HG03520 (cell line): ENCODE data around the gene SLAMF8.

Experiments
- ATAC-seq: cut with Tn5 transposase; IDR thresholded peaks from one replicate; pipeline ENCODE4 v1.9.1; 2021; ENCODE audit warnings: mild to moderate bottlenecking, moderate library complexity; ENCODE audit not compliant: unreplicated experiment

The SLAMF8 gene

GRCh38 chr1:159845751-159846629 lies 19.3 kb downstream of the SLAMF8 start:
- no peak for ATAC-seq

GRCh38 chr1:159847231-159847630 lies 20.6 kb downstream of the SLAMF8 start:
- no peak for ATAC-seq

- ATAC-seq = no peak
Observed at GRCh38 chr1:159848326-159848725, 21.7 kb downstream of the SLAMF8 start.

GRCh38 chr1:159849626-159850366 lies 23.1 kb downstream of the SLAMF8 start:
- ATAC-seq = no peak

DNA sequence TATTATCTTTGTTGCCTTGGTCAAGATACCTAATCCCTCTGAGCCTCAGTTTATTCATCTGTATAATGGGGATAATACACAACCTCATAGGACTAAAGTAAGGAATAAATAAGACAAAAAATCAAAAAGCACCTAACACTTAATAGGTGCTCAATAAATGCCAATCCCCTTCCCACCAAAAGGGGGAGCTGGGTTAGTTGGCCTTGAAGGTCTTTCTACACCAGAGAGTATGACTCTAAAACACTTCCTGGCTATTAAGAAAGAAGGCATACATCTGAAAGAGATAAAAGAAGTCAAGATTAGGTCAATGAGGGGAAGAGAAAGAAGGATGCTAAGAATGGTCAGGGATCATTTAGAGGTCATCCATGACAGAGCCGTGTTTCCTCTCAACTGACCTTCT lies 24.7 kb downstream of the SLAMF8 start:
- ATAC-seq = no peak

- ATAC-seq = no peak
Observed at GRCh38 chr1:159853417-159854115, 26.9 kb downstream of the SLAMF8 start.

GRCh38 chr1:159854116-159854692 lies 27.5 kb downstream of the SLAMF8 start:
- ATAC-seq = no peak

- peak; percentile 89 for ATAC-seq
Observed at GRCh38 chr1:159854693-159855192, 28.1 kb downstream of the SLAMF8 start.

DNA sequence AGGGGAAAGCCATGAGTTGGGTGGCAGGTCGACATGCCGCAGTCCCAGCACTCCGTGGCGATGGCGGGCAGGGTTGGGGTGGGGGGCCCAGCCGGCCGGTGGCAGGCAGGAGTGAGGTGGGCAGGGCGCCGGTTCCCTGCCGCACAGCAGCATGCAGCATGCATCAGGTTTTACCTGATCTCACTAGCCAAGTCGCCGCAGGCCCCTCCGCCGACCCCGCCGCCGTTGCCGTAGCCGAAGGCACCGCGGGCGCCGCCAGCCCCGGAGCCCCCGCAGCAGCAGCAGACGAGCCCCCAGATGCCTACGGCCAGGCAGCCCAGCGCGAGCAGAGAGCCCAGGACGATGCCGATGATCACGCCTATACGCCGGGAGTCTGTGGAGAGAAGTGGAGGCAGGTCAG lies 29.0 kb downstream of the SLAMF8 start:
- ATAC-seq = no peak

GRCh38 chr1:159856576-159856975 lies 29.9 kb downstream of the SLAMF8 start:
- no peak for ATAC-seq

DNA sequence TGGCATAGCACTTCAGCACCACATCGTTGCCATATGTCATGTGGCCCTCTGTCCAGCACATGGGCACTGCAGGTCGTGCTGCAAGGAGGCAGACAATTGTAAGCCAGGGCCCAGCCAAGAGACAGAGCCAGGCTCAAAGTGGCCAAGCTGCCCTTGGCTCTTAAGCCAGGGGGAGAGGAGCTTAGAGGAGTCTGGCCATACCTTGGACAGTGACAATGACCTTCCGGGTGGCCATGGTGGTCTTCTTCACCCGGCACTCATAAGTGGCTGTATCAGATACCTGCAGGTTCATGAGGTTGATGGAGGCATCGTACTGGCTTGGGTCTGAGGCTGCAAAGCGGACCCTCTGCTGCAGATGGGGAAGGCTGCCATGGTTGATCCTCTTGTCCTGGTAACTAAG lies 31.2 kb downstream of the SLAMF8 start:
- ATAC-seq = no peak

DNA sequence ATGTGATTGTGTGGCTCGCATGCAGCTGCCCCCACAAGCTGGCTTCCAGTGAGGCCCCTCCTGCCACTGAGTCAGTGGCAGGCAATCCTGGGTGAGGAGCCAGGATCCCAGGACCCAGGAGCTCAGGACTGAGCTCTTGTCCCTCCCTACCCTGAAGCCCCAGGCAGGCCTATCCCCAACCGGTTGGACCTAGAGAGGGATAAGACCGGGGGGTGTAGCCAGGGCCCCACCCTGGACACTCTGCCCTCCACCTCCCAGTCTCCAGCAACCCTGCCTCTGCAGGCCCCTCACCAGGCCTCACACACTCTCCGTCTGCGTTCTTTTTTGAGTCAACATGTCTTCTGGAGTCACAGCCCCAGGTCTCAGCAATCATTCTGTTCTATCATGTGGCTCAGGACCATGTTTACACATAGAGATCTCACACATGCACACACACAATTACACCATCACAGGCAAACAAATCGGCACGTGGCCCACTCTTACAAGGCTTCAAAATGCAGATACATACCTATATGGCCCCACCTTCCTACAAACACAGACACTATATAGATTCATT lies 33.2 kb downstream of the SLAMF8 start:
- ATAC-seq = no peak

DNA sequence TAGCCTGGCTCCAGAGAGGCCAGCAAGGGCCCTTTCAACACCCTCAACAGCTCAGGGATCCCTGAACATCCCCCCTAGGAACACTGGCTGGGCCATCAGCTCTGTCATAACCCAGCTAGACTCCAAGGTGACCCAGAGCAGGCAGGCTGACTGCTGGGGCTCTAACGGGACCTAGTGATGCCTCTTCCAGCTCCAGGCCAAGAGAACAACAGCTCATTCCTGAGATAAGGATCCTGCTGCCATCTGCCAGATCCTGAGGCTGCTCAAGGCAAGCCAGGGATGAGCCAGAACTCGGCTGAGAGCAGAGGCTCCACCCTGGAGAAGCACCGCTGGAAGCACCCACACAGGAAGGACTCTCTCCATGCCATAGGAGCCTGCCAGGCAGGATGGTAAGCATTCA lies 33.8 kb downstream of the SLAMF8 start:
- ATAC-seq = no peak

GRCh38 chr1:159861218-159861617 lies 34.5 kb downstream of the SLAMF8 start:
- no peak for ATAC-seq

- no peak for ATAC-seq
Observed at GRCh38 chr1:159862031-159862430, 35.4 kb downstream of the SLAMF8 start.

DNA sequence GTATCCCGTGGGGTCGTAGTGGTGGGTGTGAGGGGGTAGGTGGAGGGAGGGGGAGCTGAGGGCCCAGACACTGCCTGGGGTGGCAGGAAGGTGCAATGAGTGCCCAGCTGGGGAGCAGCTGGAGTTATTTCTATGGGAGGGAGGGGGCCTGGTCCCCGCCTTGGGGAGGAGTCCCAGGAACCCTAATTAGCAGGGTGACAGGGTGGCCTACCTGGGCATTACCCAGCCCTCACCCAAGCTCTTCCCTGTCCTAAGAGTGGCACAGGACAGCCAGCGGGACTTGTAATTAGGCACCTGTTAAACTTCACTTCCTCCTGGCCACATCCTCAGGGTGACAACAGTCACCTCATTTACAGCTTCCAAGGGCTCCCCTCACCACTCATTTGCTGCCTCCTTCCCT lies 35.9 kb downstream of the SLAMF8 start, which contains the start of gene VSIG8:
Gene VSIG8 (minus strand): TSS at position 101 of the 400 bp plus-strand sequence. CDS start 136 bp downstream, outside the sequence.
- ATAC-seq = no peak

GRCh38 chr1:159864262-159864661 lies 37.6 kb downstream of the SLAMF8 start:
- no peak for ATAC-seq

- ATAC-seq = no peak
Observed at GRCh38 chr1:159866066-159866465, 39.4 kb downstream of the SLAMF8 start.

DNA sequence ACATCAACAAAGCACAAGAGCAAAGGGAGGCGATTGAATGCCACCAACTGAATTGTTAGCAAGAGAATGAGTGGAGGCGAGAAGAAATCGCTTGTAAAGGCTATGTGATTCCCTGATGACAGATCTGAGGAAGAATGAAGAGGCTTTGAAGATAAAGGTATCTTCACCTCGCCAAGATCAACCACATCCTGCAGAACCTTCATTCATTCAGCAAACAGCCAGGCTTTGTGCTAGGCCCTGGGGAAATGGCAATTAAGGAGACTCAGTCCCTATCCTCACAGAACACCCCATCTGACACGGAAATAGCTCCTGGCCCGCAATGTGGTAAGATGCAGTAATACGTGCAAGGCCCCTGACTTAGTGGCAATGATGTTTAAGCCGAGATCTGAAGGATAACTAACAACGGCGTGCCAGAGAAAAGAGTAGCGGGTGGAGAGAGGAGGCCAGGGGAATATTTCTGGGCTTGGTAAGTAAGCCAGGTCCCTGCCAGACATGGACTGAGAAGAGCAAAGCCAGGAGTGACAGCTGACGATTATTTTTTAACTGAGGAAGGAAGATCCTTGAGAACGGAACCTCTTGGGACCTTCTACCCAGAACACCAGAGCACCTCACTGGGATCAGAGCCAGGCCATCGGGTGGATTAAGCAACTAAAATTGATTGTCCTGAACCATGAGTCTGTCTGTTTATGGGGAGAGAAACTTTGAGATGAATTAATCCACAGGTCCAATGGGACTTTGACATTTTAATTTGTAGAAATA lies 40.4 kb downstream of the SLAMF8 start:
- no peak for ATAC-seq

DNA sequence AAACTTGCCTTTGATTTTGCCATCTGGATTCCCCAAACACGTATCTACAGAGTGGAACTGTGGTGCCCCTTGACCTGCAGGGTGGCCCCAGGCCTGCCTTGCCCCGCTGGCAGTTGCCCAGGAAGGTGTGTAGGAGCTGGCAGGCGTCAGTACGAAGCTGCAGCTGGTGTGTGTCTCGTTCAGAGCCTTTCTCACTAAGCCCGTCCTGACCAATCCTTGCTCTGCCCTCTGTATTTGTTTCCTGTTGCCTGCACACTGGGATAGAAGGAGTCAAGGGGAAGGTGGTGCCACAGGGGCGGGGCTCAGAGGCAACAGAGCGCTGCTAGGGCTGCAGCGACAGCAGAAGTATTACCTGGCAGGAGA lies 41.0 kb downstream of the SLAMF8 start:
- no peak for ATAC-seq
